ENCODE results near the gene PTPRG.

- TF ChIP-seq EZH2 (IDR thresholded peaks at IDR 0.05; ENCODE audit: insufficient read depth, poor library complexity, severe bottlenecking) (no peak), EZH2phosphoT487 (IDR thresholded peaks at IDR 0.05; ENCODE audit: insufficient read depth, low read depth) (no peak)
Measured at GRCh38 chr3:61915296-61915695, 353.9 kb downstream of the PTPRG start.

All from GM23248 (cell line).